Measurements from ENCODE around the gene NMRK2. TPM values are rescaled to one million over a fixed set of nuclear protein-coding genes. Genes with fewer than 3 reads are reported as not detected.
A peak's percentile ranks its signal among the peaks of the same experiment; 100 is the strongest.

The NMRK2 gene
- total RNA-seq, 1 experiment from 2014 or later: not detected

DNA sequence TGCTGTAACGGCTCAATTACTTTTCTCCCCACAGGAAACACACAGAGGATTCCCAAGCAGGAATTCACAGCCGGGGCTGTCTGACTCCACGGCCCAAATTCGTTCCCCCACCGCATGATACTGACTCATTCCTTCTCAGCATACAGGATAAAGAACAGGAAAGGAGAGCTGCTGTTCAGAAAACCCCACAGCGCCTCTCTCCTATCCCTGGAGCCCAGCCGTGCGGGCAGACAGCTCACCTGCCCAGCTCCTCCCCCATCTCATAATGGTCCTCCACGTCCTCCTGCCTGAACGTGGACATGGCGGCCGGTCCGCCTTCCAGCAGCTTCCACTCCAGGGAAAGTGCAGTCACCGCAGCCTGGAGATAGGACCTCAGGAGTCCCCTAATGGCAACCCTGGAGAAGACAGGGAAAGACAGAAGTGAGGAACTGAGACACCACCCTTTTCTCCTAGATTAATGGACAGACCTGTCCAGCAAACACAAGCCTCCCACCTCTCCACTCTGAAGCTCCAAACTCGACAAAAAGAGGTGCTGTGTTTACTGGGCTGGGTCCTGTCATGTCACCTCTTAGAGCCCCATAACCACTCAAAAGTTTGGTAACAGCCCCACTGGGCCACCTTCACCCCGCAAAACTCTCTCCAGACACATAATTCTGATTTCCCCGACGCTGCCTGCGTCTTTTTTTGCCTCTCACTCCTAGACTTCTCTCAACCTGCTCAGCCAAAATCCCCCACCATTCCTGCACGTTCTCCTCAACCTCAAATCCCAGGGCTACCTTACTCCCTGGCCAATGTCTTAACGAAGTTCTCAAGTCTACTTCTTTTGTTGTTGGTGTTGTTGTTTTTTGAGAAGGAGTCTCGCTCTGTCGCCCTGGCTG is 36.8 kb downstream of the NMRK2 start (continued):
- TF ChIP-seq, protein P1, sequence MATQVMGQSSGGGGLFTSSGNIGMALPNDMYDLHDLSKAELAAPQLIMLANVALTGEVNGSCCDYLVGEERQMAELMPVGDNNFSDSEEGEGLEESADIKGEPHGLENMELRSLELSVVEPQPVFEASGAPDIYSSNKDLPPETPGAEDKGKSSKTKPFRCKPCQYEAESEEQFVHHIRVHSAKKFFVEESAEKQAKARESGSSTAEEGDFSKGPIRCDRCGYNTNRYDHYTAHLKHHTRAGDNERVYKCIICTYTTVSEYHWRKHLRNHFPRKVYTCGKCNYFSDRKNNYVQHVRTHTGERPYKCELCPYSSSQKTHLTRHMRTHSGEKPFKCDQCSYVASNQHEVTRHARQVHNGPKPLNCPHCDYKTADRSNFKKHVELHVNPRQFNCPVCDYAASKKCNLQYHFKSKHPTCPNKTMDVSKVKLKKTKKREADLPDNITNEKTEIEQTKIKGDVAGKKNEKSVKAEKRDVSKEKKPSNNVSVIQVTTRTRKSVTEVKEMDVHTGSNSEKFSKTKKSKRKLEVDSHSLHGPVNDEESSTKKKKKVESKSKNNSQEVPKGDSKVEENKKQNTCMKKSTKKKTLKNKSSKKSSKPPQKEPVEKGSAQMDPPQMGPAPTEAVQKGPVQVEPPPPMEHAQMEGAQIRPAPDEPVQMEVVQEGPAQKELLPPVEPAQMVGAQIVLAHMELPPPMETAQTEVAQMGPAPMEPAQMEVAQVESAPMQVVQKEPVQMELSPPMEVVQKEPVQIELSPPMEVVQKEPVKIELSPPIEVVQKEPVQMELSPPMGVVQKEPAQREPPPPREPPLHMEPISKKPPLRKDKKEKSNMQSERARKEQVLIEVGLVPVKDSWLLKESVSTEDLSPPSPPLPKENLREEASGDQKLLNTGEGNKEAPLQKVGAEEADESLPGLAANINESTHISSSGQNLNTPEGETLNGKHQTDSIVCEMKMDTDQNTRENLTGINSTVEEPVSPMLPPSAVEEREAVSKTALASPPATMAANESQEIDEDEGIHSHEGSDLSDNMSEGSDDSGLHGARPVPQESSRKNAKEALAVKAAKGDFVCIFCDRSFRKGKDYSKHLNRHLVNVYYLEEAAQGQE (IDR thresholded peaks at IDR 0.05; ENCODE audit: low read depth): no peak
- TF ChIP-seq CBX3 (IDR thresholded peaks at IDR 0.05; ENCODE audit: low read depth) (no peak), JUND (IDR thresholded peaks at IDR 0.05) (no peak)

DNA sequence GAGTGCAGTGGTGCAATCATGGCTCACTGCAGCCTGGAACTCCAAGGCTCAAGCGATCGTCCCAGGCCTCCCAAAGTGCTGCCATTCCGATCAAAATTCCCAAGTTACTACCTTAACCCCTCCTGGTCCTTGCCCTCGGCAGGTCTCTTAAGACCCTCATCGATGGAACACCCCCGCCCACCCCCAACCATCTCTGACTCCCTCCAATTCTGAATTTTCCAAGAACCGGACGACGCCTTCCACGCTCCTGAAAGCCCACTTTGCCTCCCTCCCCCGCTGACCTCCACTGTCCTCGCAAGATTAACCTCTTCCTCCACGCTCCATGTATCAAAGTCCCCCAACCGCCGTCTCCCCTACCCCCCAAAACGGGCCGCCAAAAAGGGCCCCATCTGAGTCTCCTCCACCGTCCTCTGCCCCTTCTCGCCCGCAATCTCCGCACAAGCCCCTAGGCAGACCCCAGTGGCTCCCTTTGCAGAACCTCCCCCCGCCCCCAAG is 37.5 kb downstream of the NMRK2 start:
- intact Hi-C loops (cut with micrococcal nuclease): loop anchor here (2.0 kb wide), 1 partner anchor 118 kb away; no protein-coding TSS in a partner anchor
- Histone ChIP-seq H3K27me3 (ENCODE audit: insufficient read depth, low read length) (no peaks in the 10 kb centered on the region), H3K27ac (ENCODE audit: low read depth, low read length) (peak overlapping the region; percentile 76), H3K4me1 (ENCODE audit: control insufficient read depth in 1 of 2, insufficient read depth in 2 of 2, low read length in 2 of 2) (peaks cover 15 to 30% of the 10 kb centered on the region in 2 experiments), H3K9ac (ENCODE audit: low read length) (peak overlapping the region; percentile 99), H4K20me1 (ENCODE audit: insufficient read depth) (no peaks in the 10 kb centered on the region; the same call in 1 of the 2 replicates), H3K4me3 (replicated peaks in 1 of 2; ENCODE audit: low read depth in 1 of 2, low read length in 2 of 2) (peak overlapping the region; percentile 82 to 96), H3K9me2 (ENCODE audit: insufficient read depth) (no peaks in the 10 kb centered on the region), H3K36me3 (ENCODE audit: control insufficient read depth in 1 of 2, insufficient read depth in 2 of 2, low read length in 2 of 2) (peaks cover 6 to 25% of the 10 kb centered on the region in 2 experiments; a peak in 1 of 4 replicates), H3K4me2 (ENCODE audit: low read length) (peak overlapping the region; percentile 83), H2AFZ (ENCODE audit: low read depth, low read length, poor library complexity, severe bottlenecking) (no peak overlapping the region), H3K9me3 (ENCODE audit: control insufficient read depth in 1 of 2, insufficient read depth in 1 of 2, low read depth in 1 of 2, low read length in 2 of 2) (no peaks in the 10 kb centered on the region), H3K79me2 (ENCODE audit: insufficient read depth, low read length) (peaks cover 57% of the 10 kb centered on the region)
- TF ChIP-seq FOSL1 (IDR thresholded peaks at IDR 0.05; ENCODE audit: low read depth): no peak
- TF ChIP-seq ELF1 (IDR thresholded peaks at IDR 0.05; ENCODE audit: borderline replicate concordance, low read depth): no peak
- TF ChIP-seq EZH2phosphoT487 (IDR thresholded peaks at IDR 0.05; ENCODE audit: borderline replicate concordance): no peak
- no peak for ATAC-seq
- ChIA-PET CTCF (interaction anchor here (0.9 to 1.8 kb wide), 5 partner anchors 15 to 121 kb away, joined by 4 to 14 read pairs (median 8); partner anchors contain the start of gene EEF2), POLR2A (interaction anchor here (1.0 to 5.4 kb wide), 6 partner anchors 10 to 118 kb away, joined by 4 to 60 read pairs (median 5); partner anchors contain the start of gene EEF2), RAD21 (ENCODE audit: low non-redundant PET in 1 of 2, low total read pairs in 2 of 2, uncharacterized antibody in 2 of 2, unreplicated experiment in 2 of 2) (interaction anchor here in 1 of 2 experiments (1.2 kb wide), 1 partner anchor 118 kb away, joined by 7 read pairs; no protein-coding TSS in a partner anchor)
- no TSS peak for BruUV-seq (replicated peaks)
- no peak for DNase-seq (ENCODE audit: low read depth, low spot score)

Measured in HCT116 (cell line).